Measurements from ENCODE around the gene PANX3. TPM values are rescaled to one million over a fixed set of nuclear protein-coding genes. Genes with fewer than 3 reads are reported as not detected.

PANX3 gene
- total RNA-seq, 4 donors from 2014 or later, result 0.47 TPM; not detected in 3

- no peaks in the 10 kb centered on the region for H3K36me3 ChIP-seq
- WGBS, 2 donors (ENCODE audit: low coverage in 1 of 2), result 57 to 68% methylated on average over 4 of the region's 4 CpGs
- H3K4me3 ChIP-seq, result no peak overlapping the region
- TF ChIP-seq, protein P1, sequence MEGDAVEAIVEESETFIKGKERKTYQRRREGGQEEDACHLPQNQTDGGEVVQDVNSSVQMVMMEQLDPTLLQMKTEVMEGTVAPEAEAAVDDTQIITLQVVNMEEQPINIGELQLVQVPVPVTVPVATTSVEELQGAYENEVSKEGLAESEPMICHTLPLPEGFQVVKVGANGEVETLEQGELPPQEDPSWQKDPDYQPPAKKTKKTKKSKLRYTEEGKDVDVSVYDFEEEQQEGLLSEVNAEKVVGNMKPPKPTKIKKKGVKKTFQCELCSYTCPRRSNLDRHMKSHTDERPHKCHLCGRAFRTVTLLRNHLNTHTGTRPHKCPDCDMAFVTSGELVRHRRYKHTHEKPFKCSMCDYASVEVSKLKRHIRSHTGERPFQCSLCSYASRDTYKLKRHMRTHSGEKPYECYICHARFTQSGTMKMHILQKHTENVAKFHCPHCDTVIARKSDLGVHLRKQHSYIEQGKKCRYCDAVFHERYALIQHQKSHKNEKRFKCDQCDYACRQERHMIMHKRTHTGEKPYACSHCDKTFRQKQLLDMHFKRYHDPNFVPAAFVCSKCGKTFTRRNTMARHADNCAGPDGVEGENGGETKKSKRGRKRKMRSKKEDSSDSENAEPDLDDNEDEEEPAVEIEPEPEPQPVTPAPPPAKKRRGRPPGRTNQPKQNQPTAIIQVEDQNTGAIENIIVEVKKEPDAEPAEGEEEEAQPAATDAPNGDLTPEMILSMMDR (IDR thresholded peaks at IDR 0.05), result no peak
- no peak for TF ChIP-seq POLR2A (IDR thresholded peaks at IDR 0.05)
- no peak for TF ChIP-seq POLR2AphosphoS5 (IDR thresholded peaks at IDR 0.05)
- no peak for TF ChIP-seq EP300 (IDR thresholded peaks at IDR 0.05)
- ATAC-seq, result no peak
- no peak overlapping the region for H3K27ac ChIP-seq
- H3K27me3 ChIP-seq, result no peaks in the 10 kb centered on the region
- peaks cover 0 to 5% (median 0%) of the 10 kb centered on the region in 3 donors for H3K9me3 ChIP-seq
- no peaks in the 10 kb centered on the region for H3K4me1 ChIP-seq
Observed at GRCh38 chr11:124578761-124579160, 32.5 kb upstream of the PANX3 start.

GRCh38 chr11:124581817-124582216 lies 29.4 kb upstream of the PANX3 start:
- no peak for ATAC-seq
- WGBS, 2 donors (ENCODE audit: low coverage in 1 of 2), result 73 to 74% methylated on average over 1 to 5 of the region's 6 CpGs
- no peaks in the 10 kb centered on the region for H3K36me3 ChIP-seq

DNA sequence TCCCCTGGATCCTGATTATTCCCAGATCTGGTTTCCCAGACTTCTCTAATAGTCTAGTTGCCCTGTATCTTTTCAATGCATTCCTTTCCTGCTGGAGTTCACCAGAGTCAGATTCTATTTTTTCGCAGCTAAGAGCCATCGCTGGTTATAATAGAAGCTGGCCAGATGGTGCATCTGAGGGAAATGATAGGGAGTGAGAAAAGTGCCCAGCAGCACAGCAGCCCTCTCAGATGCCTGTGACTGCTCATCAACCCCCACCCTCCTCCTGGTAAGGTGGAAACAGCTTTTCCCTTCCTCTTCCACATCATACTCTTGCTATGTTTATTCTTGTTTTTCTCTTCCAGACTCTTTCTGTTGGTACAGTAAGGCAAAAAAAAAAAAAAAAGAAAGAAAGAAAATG lies 28.7 kb upstream of the PANX3 start:
- H3K4me3 ChIP-seq, result no peak overlapping the region
- no CpG with 5 or more reads among the region's 2 CpGs for WGBS, 2 donors (ENCODE audit: low coverage in 1 of 2)
- ATAC-seq, result no peak
- no peaks in the 10 kb centered on the region for H3K4me1 ChIP-seq
- H3K36me3 ChIP-seq, result no peaks in the 10 kb centered on the region
- no peaks in the 10 kb centered on the region for H3K9me3 ChIP-seq
- TF ChIP-seq POLR2A (IDR thresholded peaks at IDR 0.05) (no peak), POLR2AphosphoS5 (IDR thresholded peaks at IDR 0.05) (no peak)
- TF ChIP-seq, protein P1 (IDR thresholded peaks at IDR 0.05), result no peak
- H3K27ac ChIP-seq, result no peak overlapping the region
- peaks cover 9% of the 10 kb centered on the region for H3K27me3 ChIP-seq

More at GRCh38 chr11:124581817-124582216, 29.4 kb upstream of the PANX3 start:
- no peaks in the 10 kb centered on the region for H3K4me1 ChIP-seq
- no peak overlapping the region for H3K27ac ChIP-seq
- H3K4me3 ChIP-seq, result no peak overlapping the region
- TF ChIP-seq POLR2A (IDR thresholded peaks at IDR 0.05), result no peak
- TF ChIP-seq, protein P1 (IDR thresholded peaks at IDR 0.05), result no peak
- H3K9me3 ChIP-seq, result no peaks in the 10 kb centered on the region
- peaks cover 2% of the 10 kb centered on the region for H3K27me3 ChIP-seq

GRCh38 chr11:124583781-124584180 lies 27.4 kb upstream of the PANX3 start:
- Histone ChIP-seq H3K4me3 (no peak overlapping the region), H3K4me1 (no peaks in the 10 kb centered on the region), H3K36me3 (no peaks in the 10 kb centered on the region), H3K27ac (no peak overlapping the region), H3K27me3 (peaks cover 21% of the 10 kb centered on the region), H3K9me3 (no peaks in the 10 kb centered on the region)
- 76 to 80% methylated on average over 8 of the region's 8 CpGs for WGBS, 2 donors (ENCODE audit: low coverage in 1 of 2)
- TF ChIP-seq, protein P1 (IDR thresholded peaks at IDR 0.05), result no peak
- TF ChIP-seq EP300 (IDR thresholded peaks at IDR 0.05) (no peak), POLR2AphosphoS5 (IDR thresholded peaks at IDR 0.05) (no peak), POLR2A (IDR thresholded peaks at IDR 0.05) (no peak)
- ATAC-seq, result no peak

- H3K27ac ChIP-seq, result no peak overlapping the region
- H3K27me3 ChIP-seq, result peaks cover 22% of the 10 kb centered on the region
- H3K4me3 ChIP-seq, result no peak overlapping the region
- TF ChIP-seq, protein P1 (IDR thresholded peaks at IDR 0.05), result no peak
- TF ChIP-seq POLR2A (IDR thresholded peaks at IDR 0.05), result no peak
- no peak for TF ChIP-seq EP300 (IDR thresholded peaks at IDR 0.05)
- no peak for TF ChIP-seq POLR2AphosphoS5 (IDR thresholded peaks at IDR 0.05)
- no peak for ATAC-seq
- no peaks in the 10 kb centered on the region for H3K4me1 ChIP-seq
- 65 to 69% methylated on average over 3 to 4 of the region's 4 CpGs for WGBS, 2 donors (ENCODE audit: low coverage in 1 of 2)
- no peaks in the 10 kb centered on the region for H3K9me3 ChIP-seq
- no peaks in the 10 kb centered on the region for H3K36me3 ChIP-seq
Observed at GRCh38 chr11:124584681-124585372, 26.4 kb upstream of the PANX3 start.

Measured in gastroesophageal sphincter (tissue), 4 donors.